ENCODE results near the gene PLA2R1.

GRCh38 chr2:160005908-160006307 is 56.5 kb downstream of the PLA2R1 start:
- TF ChIP-seq CTCF (IDR thresholded peaks at IDR 0.05; ENCODE audit: poor library complexity, severe bottlenecking): no peak
- TF ChIP-seq EZH2 (IDR thresholded peaks at IDR 0.05; ENCODE audit: borderline replicate concordance, insufficient read depth, low read length, poor library complexity, severe bottlenecking): no peak
- TF ChIP-seq SMC3 (conservative IDR thresholded peaks at IDR 0.05; ENCODE audit: poor library complexity): no peak
- TF ChIP-seq REST (IDR thresholded peaks at IDR 0.05; ENCODE audit: borderline replicate concordance): no peak
- no peak for TF ChIP-seq POLR2AphosphoS5 (IDR thresholded peaks at IDR 0.05)
- no peak for TF ChIP-seq EP300 (conservative IDR thresholded peaks at IDR 0.05; ENCODE audit: poor library complexity, severe bottlenecking)
- no peak for TF ChIP-seq TAF1 (IDR thresholded peaks at IDR 0.05; ENCODE audit: low read depth)

All from neural cell (in vitro differentiated cells).